Activated CD8-positive, alpha-beta memory T cell treated with anti-CD3 and anti-CD28 coated beads for 4 hours (primary cell): ENCODE measurements around the gene AFDN.

Experiments used
- DNase-seq, 2 donors: peaks; one replicate each; pipeline ENCODE4 v3.0.0-alpha.2; 2020; ENCODE audit warnings: low read depth in 2 of 2

AFDN gene, protein sequence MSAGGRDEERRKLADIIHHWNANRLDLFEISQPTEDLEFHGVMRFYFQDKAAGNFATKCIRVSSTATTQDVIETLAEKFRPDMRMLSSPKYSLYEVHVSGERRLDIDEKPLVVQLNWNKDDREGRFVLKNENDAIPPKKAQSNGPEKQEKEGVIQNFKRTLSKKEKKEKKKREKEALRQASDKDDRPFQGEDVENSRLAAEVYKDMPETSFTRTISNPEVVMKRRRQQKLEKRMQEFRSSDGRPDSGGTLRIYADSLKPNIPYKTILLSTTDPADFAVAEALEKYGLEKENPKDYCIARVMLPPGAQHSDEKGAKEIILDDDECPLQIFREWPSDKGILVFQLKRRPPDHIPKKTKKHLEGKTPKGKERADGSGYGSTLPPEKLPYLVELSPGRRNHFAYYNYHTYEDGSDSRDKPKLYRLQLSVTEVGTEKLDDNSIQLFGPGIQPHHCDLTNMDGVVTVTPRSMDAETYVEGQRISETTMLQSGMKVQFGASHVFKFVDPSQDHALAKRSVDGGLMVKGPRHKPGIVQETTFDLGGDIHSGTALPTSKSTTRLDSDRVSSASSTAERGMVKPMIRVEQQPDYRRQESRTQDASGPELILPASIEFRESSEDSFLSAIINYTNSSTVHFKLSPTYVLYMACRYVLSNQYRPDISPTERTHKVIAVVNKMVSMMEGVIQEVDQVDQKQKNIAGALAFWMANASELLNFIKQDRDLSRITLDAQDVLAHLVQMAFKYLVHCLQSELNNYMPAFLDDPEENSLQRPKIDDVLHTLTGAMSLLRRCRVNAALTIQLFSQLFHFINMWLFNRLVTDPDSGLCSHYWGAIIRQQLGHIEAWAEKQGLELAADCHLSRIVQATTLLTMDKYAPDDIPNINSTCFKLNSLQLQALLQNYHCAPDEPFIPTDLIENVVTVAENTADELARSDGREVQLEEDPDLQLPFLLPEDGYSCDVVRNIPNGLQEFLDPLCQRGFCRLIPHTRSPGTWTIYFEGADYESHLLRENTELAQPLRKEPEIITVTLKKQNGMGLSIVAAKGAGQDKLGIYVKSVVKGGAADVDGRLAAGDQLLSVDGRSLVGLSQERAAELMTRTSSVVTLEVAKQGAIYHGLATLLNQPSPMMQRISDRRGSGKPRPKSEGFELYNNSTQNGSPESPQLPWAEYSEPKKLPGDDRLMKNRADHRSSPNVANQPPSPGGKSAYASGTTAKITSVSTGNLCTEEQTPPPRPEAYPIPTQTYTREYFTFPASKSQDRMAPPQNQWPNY (N-terminal part only)

DNA sequence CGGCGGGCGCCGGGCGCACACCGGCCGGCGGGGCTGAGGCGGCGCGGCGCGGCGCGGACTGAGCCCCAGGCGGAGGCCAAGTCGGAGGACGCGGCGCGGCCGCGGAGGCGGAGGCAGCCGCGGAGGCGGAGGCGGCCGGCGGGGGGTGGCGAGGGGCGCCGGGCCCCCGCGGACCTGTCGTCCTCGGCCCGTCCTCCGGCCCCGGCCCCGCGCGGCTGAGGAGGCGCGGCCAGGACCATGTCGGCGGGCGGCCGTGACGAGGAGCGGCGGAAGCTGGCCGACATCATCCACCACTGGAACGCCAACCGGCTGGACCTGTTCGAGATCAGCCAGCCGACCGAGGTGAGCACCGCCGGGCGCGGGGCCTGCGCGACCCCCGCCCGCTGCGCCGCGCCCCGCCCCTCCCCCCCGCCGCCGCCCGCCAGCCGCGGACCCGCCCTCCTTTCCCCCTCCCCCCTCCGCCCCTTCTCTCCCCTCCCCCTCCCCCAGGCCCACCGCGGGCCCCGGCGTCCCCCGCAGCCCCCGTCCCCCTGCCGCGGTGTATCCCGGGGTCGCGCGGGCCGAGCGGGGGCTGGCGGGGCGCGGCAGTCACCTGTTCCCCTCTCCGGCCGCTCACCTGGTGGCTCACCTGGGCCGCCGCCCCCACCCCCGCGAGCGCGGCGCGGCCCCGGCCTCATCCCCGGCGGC, at the start of gene AFDN:
TSS of gene AFDN (plus strand) at position 16 of the 687 bp plus-strand sequence. CDS start at position 238, 222 bp downstream.
- DNase-seq = no peak

DNA sequence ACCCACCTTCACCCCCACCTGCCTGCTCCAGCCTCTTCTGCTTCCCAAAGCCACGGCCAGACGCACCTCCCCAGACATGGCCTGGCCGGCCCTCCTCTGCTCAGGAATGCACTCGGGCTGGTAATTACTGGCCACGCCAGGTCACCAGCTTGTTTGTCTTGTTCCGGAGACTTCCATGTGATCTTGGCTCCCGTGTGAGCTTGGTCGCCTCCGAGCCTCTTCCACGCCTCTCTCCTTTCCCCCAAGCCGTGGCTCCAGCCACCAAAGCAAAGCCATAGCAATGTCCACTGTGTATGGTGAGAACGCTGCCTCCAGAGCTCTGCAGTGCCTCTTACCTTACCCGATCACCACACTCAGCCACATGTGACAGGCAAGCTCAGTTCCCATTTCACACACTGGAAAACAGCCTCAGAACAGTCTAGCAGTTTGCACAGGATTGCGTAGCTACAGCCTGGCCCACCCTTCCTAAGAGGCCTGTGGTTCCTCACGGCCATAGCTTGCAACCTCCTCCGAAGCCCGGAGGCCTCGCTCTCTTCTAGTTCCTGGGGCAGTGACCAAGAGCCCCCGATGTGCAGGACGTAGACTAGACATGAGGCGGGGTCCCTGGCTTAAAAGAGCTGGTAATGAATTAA, 48.1 kb upstream of the AFDN start:
- DNase-seq = no peak

DNA sequence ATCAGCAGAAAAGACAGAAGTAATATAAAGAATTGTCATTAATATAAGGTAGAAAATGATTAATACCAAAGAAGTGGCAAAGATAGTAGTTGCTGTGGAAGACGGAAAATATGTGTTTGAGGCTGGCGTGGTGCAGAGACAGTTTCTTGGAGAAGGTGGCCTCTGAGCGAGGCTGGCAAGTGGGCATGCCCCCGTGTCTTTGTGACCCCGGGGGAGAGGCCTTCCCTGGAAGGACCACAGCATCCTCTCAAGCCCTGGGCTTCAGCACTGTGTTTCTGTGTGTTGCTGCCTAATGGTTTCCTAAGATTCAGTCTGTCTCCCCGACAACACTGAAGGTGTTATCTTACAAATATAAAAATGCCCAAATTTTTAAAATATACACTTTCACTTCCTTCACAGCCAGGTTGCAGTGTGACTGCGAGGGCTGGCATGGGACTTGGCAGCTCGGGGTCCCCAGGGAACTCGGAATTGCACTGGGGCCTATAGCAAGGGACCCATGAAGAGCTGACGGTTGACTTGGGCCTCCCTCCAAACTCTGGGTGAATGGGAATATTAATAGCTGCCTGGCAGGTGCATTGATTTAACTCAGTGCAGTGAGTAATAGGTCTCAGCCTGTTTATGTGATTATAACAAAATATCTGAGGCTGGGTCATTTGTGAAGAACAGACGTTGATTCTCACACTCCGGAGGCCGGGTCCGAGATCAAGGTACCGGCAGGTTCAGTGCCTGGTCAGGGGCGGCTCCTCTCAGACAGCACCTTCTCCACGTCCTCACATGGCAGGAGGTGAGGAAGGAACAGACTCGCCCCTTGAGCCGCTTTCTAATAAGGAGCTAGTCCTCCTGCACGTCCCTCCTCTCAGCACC, 47.4 kb upstream of the AFDN start:
- no peak for DNase-seq

DNA sequence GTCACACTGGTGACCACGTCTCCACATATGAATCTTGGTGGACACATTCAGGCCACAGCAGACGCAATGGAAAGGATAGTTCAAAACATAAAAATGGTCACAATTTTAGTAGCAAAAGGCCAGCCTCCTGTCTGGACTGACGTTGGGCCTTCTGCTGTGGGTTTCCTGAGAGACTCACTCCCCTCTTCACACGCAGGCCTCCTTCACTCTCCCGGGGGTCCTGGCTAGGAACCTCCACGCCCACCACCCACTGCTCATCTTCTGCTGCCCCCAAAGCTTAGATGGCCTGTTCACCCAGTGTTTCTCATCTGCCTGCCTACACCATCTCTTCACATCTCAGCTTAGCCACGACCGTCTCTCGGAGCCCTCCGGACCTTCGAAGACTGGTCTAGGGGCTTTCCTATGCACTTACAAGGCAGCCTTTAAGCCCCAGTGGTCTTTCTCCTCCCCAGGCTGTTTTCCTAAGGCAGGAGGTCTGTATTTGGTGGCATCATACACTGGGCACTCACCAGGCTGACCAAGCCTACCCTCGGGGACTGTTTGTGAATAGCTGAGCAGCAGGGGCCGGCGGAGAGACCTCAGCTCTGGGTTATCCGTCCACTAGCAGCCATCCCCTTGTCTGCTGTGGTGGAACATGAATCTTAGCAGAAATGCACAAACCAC, 46.6 kb upstream of the AFDN start:
- no peak for DNase-seq

DNA sequence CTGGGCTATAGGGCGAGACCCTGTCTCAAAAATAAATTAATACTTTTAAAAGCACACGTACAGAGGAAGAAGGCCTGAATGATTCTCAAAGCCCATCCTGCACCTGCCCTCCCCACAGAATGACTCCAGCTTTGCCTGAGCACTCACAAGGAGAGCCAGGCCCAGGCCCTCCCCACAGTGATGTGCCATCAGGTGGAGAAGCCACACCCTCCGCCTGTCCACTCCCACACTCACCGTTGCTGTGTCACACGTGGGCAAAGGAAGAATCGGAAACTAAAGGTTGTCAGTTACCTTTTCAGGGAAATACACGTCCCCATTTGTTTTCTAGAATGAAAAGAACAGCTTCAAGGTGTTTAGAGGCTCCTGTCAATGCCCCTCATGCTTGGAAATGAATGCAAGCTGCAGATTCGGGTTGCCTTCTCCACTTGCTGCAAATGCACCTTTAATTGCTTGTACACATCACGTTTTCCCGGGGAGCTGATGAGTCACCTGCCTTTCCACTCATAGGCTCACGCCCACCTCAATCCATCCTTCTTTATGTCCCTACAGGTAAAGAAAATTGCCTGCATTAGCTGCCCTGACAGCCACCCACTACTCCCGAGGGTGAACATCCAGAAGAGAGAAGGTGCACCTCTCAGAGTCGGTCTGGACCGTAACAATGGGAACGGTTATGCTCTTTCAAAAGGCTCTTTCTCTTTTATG, 45.5 kb upstream of the AFDN start:
- no peak for DNase-seq

DNA sequence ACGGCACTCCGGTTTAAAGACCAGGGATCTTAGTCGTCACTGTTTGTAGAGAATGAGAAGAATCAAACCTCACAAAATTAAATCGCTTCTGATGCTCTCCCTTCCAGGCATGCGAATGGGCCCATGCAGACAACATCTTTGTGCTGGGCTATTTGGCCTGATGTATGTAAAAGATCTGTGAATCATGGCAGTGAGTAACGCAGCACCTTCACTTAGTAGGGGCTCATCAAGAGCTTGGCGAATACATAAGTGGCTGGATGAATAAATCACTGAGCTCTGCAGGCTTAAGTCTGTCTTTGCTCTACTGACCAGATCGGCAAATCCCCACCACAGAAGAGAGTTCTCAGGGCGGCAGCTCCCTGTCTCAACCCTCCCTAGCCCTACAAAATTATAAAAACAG, 44.8 kb upstream of the AFDN start:
- no peak for DNase-seq

DNA sequence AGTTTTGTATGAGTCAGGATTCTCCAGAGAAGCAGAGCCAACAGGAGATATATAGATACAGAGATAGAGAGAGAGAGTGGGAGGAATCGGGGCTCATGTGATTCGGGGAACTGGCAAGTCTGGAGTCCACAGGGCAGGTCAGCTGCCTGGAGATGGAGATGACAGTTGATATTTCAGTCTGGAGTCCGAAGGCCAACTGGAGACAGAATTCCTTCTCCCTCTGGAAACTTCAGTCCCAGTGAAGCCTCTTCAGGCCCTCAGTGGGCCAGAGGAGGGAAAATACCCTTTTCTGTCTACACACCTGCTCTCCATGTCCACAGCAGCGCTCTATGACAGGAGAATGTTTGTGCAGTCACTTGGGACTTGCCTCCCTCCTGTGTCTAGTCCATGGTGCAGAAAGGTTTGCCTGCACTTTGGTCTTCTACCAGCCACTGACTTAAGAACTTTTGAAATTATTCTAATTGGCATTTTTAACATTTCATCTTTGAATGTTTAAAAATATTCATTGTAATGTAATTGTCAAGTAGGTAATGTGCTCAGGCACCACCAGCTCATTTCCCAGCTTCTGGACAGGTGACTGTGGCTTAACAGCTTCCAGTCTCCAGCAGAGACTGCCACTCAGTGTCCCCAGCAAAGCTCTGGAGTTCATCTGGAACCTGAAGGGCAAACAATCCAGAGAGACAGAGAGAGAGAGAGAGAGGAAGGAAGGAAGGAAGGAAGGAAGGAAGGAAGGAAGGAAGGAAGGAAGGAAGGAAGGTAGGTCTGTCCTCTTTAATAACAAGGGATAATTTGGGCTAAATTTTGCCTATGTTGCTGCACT, 43.8 kb upstream of the AFDN start:
- DNase-seq = no peak

DNA sequence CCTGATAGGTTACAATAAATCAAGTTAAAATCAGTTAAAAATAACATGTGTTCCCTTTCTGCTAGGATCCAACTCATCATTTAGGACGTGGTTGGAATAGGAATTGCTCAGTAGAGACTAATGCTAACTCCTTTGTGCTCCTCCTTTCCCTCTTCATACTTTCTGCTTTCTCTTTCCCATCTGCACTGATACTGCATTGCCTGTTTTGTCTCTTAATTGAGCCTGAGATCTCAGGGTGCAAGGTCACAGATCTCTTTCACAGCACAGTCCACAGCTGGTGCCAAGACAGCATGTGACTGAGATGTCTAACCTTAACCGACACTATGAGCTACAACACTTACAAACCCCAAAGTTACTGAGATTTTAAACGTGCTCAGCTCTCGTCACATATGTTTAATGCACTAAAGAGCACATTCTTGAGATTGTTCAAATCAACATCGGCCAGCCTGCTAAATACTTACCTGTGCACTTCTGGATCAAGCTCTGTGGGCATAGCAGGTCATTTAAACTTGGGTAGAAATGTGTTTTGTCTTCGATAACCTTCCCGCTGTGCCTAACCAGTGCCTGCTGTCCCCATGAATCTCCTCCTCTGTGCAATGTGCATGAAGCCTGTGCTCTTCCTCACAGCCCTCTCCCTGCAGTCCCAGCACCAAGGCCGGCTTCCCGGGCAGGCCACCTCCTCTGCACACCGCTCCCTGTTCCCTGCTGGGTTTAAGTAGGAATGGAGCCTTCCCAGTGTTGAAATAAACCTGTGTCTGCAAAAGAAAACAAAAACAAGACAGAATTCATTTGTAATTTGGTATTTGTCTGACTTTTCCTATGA, 39.6 kb upstream of the AFDN start:
- DNase-seq = no peak

DNA sequence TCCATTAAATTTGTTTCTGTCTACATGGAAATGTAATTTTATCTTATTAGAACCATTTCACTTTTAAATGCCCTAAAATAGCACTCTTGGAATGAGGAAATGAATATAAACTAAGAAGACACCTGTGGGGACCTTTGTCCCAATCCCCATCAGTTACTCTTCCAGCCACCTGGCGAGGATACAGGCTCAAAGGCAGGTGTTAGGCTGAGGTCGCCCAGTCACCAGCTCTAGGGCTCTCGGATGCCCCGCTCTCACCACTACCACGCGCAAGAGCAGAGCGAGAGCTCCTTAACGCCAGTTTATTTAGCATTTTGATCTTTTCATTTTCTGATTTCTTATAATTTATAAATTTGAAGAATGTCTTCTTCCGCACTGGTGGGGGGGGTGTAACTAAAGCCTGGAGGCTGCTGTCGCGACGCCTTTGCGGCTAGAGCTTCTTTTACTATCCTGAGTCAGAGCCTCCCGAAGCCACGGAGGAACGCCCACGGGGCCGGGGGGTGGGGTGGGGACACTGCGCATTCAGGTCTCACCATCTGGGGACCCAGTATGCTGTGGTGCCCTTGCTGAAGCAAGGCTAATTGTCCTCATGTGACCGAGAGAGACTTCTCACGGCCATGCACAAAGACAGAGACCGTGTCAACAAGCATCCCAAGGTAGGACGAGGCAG, 38.7 kb upstream of the AFDN start:
- no peak for DNase-seq

DNA sequence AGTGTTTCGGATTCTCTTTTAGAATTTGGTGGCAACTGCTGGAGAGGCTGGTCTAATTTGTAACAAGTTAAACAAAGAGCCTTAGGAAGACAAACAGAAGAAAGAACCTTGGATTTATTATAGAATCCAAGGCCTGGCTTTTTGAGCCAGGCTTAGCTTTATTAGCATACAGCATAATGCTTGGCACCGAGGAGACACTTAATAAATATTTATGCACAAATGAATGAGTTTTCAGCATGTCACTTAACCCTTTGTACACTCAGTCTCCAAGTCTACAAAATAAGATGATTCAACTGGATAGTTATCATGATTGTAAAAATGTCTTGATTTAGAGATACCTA, 38.2 kb upstream of the AFDN start:
- no peak for DNase-seq

DNA sequence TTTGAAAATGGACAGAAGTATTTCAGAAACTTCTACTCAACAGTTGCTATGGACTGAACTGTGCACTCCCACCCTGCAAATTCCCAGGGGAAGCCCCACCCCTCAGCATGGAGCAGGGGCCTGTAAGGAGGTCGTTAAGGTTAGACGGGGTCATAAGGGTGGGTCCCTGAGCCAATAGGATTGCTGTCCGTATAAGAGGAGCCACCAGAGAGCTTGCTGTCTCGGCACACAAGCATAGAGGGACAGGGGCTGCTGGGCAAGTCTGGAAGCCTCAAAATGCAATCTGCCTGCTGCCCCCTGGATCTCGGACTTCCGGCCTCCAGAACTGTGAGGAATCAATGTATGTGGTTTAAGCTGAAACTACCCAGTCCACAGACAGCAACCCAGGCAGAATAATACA, 37.4 kb upstream of the AFDN start:
- no peak for DNase-seq

DNA sequence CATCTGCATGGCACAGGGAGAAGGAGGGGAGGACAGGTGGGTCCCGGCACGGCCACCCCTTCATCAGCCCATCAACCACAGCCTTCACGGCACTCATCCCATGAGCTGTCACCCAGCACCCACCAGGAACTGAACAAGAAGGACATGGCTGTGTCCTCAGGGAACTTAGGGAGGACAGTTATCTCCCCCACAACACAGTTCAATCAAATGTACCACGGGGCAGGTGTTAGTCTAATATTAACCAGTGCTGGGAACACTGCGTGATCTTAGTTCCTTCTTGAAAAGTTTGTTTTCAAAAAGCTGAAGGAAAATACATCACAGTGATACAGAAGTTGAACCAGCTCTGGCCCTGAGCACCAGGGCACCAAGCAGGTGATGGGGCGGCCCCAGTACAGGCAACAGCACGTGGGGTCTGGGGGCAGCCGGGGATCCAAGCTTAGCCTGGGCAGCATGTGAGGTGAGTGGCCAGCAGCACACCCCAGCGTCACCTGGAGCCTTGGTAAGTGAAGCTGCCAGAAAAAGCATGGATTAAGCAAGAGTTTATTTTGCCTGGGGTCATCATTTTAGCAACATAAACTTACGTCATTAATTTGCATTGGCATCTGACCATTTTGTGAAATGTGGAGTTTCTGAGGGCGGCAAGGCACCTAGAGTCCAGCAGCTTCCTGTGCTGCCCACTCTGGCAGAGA, 35.5 kb upstream of the AFDN start:
- no peak for DNase-seq

DNA sequence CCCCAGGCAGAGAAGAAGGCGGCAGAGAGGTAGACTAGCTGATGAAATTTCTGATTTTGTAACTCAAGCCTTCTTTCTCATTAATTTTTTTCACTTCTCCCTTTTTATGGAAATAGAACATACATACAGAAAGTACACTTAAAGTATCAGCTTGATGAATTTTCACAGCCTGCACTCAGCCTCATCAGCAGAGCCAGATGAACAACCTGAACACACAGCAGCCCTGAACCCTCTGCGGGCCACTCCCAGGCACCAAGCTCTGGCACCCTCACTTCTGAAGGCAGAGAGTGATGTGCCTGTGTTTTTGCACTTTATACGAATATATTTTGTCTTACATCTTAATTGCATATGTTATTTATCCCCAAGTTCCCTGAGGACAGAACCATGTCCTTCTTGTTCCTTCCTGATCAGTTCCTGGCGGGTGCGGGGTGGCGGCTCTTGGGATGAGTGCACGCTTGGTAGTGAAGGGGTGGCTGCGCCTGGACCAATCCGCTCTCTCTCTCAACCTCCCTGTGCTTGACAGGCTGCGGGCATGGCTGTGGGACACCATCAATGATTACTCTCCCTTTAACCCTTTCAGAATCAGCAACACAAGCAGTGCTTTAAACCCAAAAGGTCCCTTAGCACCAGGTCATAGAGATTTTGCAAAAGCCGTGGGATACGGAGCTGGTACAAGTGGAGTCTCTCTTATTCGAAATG, 34.8 kb upstream of the AFDN start:
- DNase-seq = no peak

DNA sequence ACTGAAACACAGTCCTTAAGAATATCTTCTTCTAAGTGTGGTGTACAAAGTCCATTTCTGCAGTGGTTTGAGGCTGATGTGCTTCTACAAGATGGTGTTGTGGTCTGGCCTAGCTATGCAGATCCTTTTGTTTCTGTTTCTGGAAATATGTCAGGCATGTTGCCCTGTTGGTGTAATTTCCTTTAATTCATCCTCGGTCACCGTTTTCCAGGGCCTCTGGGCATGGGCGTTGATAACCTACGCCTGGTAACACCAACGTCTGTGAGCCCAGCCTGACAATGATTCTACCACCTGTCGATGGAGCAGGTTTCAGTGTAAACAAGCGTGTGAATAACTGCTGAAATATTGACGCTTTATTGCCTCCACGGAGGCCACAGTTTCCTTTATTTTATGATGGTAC, 33.3 kb upstream of the AFDN start:
- DNase-seq = no peak
